Measurements from ENCODE around the gene PSMF1.

PSMF1 gene

DNA sequence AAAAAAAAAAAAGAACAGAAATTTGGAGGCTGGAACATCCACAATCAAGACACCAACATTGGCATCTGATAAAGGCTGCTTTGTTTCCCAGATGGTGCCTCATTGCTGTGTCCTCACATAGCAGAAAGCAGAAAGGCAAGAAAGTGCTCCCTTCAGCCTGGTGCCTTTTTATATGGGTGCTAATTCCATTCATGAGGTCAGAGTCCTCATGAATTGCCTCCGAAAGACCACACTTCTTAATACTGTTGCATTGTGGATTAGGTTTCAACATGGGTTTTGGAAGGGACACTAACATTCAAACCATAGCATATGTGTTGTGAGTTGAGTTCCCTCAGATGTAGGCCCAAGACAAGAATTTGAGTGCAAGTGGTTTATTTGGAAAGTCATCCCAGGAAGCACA, 76.8 kb downstream of the PSMF1 start:
- no peak for DNase-seq

DNA sequence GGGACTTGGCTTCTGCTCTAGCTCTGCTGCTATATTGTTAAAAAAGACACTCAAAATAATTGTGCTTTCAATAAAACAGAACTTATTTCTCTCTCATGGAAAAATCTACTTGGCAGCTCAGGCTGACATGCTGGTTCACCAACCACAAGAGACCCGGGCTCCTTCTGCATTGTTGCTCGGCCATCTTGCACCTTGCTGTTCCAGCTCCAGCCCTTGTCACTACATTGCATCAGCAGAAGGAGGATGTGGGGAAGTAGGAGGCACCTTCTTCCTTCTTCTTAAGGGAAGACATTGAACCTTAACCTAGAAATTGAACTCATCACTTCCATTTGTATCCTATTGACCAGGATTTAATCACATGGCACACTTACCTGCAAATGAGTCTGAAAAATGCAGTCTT, 78.2 kb downstream of the PSMF1 start:
- DNase-seq = no peak

DNA sequence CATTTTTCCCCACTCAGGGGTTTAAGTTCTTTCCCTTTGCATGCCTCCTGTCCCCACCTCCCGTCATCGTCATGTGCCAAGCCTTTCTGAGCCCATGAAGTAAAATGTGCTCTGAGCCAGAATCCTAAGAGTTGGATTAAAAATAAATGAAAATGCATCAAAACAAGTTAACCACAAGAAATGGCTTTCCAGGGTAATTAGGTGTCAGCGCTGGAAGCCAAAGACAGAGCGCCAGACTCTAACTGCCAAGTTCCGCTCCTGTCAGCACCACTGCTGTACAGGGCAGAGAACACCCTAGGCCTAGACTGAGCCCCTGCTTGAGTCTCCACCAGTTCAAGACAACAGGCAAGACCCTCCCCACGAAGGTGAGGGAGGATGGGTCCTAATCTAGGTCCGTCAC, 79.4 kb downstream of the PSMF1 start:
- DNase-seq = no peak

DNA sequence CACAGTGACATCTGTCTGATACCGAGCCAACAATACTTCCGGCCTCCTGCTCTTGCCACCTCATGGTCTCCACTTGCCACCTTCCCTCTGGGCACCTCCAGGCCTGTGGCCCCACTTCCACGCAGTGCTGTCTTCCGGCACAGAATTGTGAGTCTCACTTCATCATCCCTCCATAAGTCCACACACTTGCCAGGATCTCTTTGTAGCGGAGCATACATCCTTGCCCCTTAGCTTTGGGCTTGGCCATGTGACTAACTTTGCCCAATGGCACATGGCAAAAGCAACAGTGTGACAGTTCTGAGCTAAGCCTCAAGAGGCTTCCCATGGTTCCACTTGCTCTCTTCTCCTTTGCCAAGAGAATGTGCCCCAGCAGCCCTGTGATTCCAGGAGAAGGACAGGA, 80.3 kb downstream of the PSMF1 start:
- DNase-seq = no peak

DNA sequence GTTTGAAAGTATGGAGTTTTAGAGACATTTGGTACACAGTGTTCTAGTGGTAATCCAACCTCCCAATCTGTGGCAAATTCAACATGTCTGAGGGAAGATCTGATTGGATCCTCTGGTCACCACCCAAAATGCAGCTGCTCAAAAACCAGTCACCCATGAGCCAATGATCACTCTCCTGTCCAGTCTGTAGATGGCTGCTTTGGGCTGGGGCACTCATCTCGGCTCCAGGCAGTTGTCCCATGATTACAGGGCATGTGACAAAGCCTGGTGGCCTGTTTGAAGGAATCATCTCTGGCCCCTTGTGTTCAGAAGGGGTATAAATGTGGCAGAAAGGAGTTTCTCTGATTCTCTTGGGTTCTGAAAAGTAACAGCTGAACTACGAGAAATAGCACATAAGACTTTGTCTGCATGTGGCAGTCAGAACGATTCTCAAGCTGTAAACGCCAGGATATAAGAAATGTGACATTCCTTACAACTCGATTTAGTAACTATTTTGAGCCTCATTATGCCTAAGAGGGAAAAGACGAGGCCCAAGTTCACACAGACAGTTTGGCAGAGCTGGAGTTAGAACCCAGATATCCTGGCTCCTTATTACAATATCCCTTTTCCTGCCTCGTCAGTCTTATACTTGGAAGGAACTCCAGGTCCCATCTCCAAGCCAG, 80.9 kb downstream of the PSMF1 start:
- DNase-seq = no peak

DNA sequence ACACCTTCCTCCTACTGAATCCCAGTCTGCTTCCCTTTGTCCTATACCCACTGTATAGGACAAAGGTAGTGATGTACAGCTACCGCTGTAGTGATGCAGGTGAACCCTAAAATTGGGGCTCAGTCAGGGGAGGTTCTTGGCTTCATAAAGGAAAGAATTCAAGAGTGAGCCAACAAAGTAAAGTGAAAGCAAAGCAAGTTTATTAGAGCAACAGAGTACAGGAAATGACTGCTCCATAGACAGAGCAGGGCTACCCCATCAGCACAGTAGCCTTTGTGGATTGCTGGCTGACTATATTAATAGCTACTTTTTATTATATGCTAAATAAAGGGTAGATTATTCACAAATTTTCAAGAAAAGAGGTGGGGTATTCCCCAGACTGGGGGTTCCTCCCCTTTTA, 81.6 kb downstream of the PSMF1 start:
- no peak for DNase-seq

DNA sequence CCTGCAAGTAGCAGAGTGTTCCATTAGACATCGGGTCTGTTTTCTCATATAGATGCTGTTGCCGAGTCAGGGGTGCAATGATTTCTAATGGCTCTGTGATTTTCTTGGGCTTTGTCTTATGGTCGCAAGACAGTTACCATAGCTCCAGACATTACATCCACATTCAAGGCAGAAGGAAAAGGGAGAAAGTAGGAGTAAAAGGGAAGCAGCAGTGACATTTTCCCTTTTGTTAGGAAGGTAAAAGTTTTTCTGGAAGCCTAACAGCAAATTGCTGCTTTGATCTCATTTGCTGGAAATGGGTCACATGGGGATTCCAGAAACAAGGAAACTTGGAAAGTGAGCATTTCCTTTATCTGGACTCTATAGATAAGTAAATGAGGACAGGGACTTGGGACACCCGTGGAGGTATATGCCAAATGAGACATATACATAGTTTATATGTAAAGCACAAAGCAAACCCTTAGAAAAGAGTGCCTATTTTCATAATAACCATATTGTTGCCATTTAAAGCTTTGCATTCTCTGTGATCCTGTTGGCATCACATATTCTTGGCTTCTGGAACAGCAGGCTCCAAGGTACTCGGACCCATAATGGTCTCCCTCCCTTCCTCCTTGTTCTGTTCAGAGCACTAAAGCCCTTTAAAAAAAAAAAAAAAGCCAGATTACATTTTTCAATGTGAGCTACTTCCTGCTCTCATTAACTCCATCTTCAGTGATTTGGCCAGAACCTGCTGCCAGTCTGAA, 84.5 kb downstream of the PSMF1 start, which contains the start of gene C20orf202:
Gene C20orf202, plus strand, starts transcription at position 693 of the 743 bp plus-strand sequence. CDS start 132 bp downstream, outside the sequence.
- no peak for DNase-seq

DNA sequence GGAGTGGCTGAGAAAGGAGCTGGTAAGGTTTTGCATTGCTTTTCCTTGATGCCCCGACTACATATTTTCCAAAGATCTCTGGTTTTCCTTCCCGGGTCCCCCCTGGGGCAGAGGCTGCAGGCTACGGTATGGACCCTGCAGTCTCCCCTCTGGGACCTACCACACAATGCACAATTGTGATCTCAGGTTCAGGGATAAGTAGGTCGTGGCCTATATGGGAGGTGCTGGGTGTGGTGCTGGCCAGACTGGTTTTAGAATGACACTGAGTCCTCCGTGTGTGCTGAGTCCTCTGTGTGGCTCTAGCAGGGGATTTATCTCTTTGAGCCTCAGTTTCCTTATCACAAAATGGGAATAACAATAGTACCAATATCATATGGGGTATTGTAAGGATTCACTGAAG, 85.2 kb downstream of the PSMF1 start:
- DNase-seq = no peak

DNA sequence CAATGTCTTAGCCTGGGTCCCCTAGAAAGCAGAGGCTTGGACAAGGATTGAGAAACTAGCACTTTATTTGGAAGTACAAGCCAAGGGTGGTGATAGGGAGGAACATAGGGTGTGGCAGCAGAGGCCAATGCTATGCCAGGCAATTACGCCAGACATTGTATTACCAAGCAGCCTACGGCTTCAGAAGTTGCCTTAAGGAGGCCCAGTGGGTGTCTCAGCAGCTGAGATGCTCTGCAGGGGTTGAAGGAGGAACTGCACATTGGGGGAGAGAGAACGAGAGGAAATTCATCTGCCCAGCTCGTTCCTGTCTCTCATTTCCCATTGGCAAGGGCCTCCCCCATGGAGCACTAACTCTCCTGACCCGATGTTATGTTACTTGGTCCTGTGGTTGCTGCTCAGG, 85.7 kb downstream of the PSMF1 start:
- no peak for DNase-seq

DNA sequence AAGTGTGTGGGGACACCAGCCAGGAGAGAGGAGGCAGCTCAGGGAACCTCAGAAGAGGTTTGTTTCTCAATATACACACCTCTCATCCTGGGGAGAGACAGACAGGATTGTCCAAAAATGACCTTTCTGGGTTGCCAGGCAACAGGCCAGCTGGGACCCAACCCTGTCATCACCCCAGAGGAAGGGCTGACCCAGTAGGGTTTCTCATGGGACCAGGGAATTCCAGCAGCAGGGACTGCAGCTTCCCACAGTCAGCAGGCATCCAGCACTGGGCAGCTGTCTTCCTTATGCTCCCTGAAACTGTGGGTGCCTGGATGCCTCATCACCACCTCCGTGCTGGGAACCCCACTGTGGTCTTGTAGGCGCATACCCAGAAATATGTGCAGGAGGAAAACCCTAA, 86.2 kb downstream of the PSMF1 start:
- no peak for DNase-seq

DNA sequence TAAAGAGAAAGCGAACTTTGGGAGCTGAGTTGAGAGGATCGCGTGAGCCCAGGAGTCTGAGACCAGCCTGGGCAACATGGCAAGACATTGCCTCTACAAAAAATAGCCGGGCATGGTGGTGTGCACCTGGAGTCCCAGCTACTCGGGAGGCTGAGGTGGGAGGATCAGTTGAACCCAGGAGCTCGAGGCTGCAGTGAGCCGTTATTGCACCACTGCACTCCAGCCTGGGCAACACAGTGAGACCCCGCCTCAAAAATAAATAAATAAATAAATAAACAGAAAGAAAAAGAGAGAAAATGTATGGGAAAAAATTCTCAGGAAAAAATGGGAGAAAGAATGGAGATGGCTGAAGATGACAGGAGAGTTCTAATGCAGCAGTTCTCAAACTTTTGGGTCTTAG, 87.4 kb downstream of the PSMF1 start:
- no peak for DNase-seq

DNA sequence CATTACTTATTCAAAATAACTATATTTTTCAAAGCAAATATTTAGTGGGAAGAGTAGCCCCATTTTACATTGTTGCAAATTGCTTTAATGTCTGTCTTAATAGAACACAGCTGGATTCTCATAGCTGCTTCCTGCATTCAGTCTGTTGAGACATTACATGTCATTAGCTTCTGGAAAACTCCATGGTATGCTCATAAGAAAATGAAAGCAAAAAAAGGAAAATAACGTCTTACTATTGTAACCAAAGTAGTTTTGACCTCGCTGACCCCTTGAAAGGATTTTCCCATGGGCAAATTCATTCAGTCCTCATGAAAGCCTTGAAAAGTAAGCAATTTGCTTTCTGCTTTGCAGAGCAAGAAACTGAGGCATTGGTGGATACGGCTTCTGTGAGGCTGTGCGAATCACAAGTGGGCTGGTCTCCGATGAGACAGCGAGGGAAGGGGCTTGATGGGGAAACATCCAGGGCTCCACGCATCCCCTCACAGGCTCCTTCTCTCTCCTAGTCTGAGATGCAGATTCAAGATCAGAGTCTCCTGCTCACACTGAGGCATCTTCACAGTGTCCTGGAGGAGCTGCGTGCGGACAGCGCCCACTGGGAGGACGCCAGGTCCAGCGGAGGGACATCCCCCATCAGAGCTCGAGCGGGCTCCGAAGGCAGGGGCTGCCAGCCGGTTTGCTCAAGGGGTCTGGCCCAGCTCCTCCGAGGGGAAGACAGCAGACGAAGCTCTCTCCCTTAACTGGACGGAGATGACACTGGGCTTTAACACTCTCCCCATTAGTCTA, 88.2 kb downstream of the PSMF1 start:
- DNase-seq = no peak

DNA sequence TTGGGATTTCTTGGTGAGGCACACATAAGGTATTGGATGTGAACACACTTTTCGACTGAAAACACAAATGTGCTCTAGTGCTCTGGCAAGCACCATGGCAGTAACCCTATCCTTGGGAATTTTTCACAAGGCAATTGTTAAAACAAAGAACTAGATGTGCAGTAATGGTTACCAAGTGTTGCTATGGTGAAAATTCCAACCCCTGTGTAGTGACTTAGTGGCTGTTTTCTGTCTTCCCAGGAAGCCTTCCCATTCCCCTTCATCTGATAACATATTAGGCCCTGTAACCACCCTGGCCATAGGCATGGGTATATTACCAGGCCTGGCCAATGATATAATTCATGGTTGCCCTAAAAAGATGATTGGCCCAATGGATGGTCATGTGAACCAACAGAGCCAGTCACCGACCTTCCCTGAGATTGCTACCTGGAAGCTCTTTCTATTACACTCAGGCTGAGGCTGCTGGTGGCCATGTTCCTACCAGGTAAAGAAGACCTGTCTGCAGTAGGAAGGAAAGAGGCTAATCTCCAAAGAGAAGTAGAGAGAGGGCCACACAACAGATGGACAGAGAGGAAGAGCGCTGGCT, 89.0 kb downstream of the PSMF1 start:
- DNase-seq = no peak

DNA sequence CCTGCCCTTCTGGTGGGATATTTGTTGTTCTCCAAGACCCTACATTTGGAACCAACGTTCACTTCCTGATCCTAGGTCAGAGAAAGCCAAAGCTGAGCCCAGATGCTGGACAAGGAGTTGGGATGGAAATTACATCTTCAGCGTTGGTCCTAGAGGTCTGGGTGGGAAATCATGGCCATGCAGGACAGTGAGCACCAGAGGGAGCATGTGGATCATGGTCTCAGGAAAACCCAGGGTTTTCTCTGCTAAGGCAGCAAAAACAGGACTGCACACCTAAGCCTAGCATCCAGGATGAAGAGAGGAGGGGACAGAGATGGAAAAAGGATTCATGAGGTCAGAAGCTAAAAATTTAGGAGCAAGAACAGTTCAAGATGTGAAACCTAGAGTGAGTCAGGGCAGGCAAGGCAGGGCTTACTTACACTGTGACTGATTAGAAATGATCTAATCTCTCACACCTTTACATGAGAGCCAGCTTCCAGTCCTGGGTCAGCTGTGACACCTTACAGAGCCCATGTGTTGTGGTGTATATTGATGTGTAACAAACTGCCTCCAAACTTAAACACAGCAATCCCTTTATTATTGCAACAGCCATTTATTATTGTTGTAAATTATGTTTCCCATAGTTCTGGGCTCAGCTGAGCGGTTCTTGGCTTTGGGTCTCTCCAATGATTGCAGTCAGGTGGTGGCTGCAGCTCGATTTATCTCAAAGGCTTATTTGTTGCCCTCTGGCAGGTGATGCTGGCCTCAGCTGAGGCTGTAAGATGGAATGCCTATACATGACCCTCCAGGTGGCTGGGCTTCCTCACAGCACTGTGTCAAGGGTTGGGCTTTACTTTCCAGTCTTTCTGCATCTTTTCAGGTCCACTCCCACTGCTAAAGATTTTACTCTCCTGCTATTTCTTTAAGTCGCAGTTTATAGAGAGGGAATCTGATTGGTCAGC, 91.3 kb downstream of the PSMF1 start:
- DNase-seq = no peak

DNA sequence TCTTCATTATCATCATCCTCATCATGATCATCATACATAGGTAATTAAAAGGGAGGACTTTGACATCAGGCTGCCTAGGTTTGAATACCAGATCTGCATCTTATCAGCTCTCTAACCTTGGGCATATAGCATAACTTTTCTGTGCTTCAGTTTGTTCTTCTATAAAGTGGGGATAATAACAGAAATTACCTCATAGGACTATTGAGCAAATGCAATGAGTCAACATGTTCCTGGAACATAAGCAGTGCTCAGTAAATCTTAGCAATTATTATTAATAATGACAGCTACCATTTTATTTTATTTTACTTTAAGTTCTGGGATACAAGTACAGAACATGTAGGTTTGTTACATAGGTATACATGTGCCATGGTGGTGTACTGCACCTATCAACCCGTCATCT, 92.1 kb downstream of the PSMF1 start:
- no peak for DNase-seq

DNA sequence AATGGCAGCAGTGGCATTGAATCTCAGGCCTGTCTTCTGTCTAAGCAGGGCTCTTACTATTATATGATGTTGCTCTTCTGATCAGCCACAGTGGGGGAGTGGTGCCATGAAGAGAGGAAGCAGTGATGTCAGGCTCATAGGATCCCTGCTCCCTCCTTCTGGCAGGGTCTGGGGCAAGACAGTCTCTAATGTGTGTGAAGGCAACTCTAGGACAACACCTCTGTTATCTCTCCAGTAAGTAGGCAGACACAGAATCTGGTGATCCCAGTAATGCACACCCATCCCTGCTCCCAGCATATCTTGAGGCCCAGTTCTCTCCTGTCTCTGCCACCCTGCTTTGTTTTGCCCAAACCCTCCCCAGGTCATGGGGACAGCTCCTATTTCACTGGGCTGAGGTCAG, 93.6 kb downstream of the PSMF1 start:
- no peak for DNase-seq

DNA sequence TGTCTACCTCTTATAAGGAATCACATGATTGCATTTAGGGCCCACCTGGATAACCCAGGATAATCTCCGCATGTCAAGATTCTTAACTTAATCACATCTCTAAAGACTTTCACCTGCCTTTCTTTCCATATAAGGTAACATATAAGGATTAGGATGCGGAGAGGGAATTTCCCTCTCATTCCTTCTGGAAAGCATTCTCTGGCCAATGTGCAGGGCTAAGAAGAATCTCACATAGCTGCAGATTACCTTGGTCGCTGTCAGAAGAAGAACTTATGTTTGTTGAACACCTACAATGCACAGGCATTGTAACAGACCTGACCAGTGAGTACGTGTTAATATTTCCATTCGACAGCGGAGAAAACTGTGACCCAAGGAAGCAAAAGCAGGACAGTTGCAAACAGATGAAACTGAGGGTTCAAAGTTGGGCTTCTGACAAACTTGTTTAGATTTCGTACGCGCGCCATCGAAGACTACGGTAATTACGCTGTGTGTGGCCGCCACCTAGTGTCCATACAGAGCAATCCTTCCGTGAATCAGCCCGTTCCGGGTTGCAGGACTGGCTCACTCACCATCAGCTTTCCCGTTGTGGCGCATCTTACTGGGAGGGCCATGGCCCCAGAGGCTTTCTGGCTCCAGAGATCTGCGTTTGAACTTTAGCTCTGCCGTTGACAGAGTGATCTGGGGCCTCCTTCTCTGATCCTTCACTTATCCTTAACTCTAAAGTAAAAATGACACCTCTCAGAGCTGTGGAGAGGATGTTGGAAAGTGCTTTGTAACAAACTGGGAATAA, 94.4 kb downstream of the PSMF1 start:
- peak; percentile 19 to 74 for DNase-seq

DNA sequence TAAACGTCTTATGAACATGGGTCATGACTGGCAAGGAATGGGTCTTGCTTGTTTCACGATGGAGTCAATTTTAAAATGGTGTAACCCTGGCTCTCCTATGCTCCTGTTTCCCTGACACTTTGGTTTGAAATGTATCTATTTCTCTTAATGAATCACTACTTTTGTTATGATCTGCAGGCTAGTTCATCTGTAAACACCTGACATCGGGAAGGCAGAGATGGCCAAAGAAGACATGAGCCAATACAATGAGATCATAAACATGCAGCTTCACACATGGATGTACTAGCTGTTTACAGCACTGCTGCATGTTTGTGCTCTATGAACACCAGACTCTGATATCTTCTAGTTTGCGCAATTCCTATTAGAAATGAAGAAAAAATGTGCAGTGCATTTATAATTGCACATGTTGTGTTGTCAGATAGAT, 96.4 kb downstream of the PSMF1 start:
- DNase-seq = no peak

DNA sequence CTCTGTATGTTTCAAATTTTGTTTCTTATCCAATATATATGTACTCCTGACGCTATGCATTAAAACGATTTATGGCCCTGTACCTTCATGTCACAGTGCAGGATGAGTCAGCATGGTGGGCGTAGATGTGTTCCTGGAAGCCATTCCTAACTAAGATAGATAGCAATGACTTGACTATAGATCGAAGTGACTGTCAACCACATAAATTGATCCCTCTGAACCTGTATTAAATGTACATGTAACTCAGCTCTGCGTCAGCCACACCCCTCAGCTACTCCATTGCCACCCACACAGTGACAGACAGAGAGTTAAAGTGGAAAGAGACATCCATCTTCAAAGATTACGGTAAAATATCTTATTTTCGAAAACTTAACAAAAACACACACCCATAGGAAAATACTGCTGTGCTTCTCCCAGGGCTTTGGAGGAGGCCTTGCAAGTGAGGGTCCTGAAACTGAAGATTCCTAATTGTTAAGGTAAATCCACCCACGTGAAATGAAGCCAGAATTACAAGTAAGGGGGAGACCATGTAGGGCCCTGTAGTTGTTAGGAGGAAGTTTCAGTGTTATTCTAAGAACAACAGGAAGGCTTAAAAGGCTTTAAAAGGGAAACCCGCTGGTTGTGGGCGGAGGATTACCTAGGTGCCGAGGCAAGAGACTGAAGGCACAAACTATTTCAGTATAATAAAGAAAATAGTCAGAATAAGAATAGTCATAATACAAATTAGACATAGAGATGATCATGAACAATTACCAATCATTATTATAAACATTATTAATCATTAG, 97.2 kb downstream of the PSMF1 start:
- no peak for DNase-seq

Measured in hippocampal formation (tissue), 2 donors.